Measurements from ENCODE around the gene CNTNAP2.

CNTNAP2 gene

DNA sequence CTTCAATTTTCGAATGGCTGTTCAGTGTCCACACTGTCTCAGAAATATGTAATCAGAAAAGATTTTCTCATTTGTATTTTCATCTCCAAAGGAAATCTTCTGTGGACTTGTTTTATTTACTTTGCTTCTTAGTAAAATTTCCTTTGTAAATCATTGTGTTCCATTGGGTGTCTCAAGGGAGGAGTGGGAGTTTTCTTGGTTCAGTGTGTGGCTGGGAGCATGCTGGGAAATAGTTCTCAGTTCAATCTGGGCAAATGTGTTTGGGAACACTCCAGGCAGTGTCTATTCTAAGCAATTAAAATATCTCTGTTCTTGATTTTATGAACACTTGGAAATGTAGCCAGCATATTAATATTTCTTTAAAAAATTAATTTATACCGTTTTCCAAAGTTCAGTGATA lies 1019.8 kb downstream of the CNTNAP2 start:
- no peak for DNase-seq (ENCODE audit: low spot score)

DNA sequence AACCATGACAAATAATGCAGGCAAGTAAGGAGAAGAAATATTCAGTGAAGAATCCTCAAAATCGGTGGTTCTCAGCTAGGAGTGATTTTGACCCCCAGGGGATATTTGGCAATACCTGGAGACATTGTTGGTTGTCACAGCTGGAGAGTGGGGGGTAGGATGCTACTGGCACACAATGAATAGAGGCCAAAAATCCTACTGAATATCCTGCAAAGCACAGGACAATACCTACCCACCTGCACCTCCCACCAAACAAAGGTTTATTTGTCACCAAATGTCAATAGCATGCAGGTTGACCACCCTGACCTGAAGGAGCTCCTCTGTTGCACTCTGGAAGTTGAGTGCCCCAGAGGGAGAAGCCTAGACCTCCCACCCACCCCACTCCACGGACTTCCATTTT lies 1028.6 kb downstream of the CNTNAP2 start:
- no peak for DNase-seq (ENCODE audit: low spot score)

DNA sequence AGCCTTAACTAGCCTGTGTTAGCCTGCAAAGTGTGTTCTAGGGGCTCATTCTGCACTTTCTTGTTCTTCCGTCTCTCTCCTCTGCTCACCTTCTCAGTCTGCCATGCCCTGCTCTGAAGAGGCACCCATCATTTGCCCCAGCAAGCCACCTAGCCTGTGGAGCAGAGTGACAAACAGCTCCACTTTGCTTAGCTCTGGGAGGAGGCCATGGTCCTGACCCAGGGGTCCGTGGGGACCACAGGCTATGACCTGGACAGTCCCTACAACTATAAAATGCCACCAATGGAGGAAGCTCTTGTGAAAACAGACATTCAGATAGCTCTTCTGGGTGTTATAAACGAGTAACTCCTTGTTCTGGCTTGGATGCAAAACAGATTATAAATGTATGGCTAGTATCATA lies 1029.6 kb downstream of the CNTNAP2 start:
- DNase-seq (ENCODE audit: low spot score), result no peak

DNA sequence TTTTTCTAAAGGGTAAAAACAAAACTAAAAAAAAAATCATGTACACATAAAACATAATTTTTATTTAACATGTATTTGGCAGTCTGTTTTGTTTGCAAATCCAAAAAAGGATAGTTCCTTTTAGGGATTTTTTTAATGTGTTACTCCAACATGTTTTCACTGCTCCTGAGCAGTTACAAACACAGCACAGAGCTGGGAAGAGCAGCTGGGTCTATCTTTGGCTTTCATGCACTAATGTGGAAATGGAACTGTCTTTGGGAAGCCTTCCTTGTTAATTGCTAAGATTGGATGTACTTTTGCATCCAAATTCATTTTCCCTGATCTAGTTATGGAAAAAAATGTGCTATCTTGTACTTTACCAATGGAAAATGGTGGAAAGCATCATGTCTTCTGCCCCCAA lies 1035.1 kb downstream of the CNTNAP2 start:
- DNase-seq (ENCODE audit: low spot score), result no peak

DNA sequence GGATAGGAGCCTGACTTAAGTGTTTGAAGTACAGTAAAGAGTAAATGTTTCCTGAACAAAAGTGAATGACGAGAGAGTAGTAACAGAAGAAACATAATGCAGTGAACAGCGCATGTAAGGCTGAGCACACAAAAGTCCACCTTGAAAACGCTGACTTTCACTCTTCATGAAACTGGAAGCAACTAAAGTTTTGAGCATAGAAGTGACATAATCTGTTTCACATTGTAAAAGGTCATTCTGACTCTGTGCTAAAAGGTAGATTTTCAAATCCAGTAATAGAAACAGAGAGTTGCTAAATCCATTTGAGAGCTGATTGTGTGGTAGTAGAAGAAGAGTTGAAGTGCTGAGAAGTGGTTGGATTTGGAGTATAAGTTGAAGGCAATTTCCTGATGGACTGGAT lies 1037.0 kb downstream of the CNTNAP2 start:
- no peak for DNase-seq (ENCODE audit: low spot score)

DNA sequence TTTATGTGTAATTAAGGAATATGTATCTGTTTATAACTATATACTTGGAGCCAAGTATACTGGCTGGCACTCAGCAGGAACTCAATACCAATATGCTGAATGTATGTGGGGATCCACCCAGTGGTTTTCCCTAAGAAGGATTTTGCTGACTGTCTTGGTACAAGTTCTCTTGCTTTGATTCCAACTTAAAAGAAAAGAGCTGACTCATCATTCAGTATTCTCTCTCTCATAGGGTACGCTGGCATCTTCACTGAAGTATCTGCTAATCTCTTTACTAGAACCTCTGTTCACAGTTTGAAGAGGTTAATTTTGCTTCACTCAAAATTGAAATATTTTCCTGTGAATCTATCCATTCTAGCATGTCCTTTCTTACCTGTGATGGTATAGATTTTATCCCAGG lies 1044.8 kb downstream of the CNTNAP2 start:
- DNase-seq (ENCODE audit: low spot score), result no peak

DNA sequence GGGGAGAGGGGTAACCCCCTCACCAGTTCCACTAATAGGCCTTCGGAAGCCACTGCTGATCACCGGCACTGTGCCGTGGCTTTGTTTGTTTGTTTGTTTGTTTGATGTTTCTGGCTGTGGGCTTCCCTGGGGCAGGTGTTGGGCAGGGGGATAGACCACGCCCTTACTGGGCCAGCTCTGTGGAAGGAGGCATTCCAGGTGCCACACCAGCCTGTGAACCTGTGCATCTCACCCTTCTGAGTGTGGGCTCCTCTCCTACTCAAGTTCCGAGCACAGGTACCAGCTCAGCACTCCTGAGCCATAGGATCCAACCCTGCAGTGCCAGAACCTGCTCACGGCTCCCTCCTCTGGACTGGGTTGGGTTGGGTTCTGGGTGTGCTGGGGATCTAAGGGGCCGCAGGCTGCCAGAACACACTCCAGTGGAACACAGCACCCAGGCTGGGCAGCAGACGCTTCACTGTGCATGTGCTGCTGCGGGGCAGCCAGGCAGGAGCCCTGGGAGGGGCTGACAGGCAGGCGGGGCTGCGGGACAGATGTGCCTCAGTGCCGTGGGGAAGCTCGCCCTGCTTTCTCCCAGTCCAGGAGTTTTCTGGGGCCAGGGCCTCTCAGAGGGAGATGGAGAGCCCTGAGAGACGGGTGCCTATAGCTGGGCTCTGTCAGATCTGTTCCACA lies 1053.9 kb downstream of the CNTNAP2 start:
- DNase-seq (ENCODE audit: low spot score), result no peak

DNA sequence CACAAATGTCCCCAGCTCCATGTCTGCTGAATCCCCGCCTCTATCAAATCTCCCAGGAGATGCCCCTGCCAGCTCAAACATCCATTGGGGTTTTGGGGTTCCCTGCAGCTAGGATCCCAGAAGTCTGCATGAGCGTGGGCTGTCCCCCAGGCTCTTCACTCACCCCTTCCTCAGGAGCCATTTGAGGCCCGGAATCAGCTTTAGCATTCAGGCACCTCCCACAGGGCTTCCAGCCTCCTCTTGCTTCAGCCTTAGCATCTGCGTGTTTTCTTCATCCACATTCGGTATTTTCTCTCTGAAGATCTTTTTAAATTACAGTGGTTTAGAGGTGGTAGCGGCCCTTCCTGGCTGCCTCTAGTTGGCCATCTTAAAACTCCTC lies 1054.4 kb downstream of the CNTNAP2 start:
- no peak for DNase-seq (ENCODE audit: low spot score)

DNA sequence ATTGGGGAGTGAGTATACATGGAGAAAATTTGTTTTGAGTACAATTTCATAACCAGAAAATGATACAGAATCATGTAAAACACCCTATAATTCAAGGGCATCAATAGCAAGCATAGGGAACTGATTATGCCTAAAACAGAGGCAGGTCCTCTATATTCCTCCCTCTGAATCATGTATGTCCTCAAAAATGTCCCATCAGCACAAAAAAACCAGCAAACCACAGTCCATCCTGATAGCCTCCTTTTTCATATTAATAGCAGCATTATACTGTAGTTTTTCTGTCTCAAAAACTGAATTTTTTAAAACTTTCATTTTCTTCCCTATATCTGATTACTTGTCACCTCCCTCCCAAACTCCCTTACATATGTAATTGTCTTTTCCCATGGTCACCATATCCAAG lies 1057.3 kb downstream of the CNTNAP2 start:
- DNase-seq (ENCODE audit: low spot score), result no peak

DNA sequence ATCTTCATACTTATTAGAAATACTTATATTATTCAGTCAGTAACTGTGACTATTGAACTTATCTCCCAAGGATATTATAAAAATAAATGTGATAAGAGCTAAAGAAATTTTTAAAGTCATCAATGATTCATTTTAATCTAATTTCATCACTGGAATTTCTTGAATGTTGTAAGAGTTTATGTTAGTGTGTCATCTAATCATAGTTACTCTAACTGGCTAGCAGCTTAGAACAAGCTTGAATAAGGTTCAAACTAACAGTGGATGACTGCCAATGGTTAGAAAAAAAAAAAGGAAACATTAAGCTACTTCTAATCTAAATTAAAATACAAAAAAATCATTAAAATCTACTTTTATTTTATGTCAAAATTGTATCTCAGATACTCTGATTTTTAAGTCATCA lies 1066.3 kb downstream of the CNTNAP2 start:
- DNase-seq (ENCODE audit: low spot score), result no peak

DNA sequence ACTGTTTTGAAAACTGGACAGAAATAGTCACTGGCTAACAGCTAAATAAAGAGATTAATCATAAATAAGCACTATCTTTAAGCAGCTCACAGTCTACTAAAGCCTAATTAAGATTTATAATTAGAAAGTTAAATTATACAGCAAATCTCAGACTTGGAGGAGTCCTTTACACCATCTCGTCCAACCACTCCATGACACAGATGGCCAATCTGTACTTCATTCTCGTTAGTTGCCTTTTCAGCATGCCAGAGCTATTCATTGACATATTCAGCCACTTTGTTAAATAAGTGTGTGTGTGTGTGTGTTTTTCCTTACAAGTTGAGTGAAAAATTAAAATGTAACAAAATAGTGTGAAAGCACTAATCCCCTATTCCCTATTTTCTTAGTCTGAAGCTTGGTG lies 1066.7 kb downstream of the CNTNAP2 start:
- no peak for DNase-seq (ENCODE audit: low spot score)

DNA sequence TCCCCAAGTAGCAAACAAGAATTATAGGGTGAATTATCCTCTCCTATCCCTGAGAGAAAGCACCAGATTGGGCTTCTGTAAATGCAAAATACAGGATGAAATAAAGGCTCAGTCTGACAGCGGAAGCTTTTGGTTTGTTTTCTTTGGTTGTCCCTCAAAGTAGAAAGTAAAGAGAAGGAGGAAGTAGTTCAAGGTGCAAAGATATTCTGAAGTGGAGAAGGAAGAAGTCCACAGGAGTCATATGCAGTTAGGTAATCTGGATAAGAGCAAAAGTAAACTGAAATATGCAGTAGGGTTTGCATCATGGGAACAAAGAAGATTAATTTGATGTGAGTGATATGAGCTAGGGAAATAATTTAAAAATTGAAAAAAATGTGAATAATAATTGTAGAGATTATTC lies 1071.9 kb downstream of the CNTNAP2 start:
- no peak for DNase-seq (ENCODE audit: low spot score)

DNA sequence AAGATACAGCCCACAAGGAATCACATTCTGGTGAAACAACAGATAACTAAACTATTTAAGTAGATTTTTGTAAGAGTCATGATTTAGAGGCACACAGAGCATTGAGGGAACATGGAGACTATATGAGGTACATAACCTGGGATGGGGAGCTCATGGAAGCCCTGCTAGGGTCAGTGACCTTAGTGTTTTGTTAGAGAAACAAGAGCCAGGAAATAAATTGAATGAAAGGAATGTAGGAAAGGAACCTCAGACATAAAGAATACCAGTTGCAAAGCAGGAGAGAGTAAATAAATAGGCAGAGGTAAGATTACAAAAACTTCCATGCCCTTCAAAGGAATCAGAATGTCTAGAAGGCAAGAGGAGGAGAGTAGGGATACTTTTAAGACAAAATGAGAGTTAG lies 1076.9 kb downstream of the CNTNAP2 start:
- DNase-seq (ENCODE audit: low spot score), result no peak

DNA sequence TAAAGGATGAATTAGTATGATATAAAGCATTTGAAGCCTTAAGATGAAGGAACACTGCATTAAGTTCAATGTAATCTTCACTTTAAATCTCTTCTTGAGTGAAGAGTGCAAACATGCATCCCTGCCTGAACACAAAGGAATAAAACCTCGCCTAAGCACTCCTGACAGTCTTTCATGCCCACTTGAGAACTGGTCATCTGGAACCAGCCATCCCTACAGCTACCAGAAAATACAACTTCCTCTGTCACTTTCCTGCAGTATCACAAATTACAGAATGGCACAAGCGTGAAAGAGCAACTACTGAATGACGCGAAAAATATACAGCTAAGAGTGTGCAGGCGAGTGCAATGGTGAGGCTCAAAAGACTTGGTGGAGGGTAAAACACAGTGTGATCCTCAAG lies 1079.9 kb downstream of the CNTNAP2 start:
- no peak for DNase-seq (ENCODE audit: low spot score)

DNA sequence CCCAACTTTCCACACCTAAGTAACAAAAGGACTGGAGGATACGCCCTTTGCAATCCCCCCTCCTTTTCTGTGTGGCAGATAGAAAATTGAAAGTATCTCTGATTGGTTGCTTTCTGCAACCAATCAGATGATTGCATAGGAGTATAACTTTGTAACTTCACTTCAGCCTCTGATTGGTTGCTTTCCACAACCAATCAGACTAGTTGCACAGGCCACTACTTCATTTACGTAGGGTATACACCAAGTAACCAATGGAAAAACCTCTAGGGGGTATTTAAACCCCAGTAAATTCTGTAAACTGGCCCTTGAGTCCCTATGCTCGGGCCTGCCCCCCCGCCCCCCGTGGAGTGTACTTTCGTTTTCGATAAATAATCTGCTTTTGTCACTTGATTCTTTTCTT lies 1080.4 kb downstream of the CNTNAP2 start:
- DNase-seq (ENCODE audit: low spot score), result no peak

DNA sequence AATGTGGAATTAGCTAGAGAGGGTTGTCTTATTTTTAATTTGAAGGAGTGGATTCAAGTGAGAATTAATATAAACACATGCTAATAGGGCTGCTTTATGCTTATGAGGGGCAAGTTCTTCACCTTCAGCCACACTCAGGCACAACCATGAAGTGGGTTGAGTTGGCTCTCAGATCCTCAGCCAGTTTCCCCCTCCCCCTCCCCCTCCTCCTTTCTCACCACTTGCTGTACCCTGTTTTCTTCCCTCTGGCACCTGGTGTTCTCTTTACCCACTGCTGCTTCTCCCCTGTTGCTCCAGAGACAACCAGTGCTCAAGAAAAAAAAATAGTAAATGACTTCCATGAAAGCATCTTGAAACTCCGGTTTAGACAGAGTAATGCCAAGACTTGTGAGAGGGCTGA lies 1083.3 kb downstream of the CNTNAP2 start:
- DNase-seq (ENCODE audit: low spot score), result no peak

DNA sequence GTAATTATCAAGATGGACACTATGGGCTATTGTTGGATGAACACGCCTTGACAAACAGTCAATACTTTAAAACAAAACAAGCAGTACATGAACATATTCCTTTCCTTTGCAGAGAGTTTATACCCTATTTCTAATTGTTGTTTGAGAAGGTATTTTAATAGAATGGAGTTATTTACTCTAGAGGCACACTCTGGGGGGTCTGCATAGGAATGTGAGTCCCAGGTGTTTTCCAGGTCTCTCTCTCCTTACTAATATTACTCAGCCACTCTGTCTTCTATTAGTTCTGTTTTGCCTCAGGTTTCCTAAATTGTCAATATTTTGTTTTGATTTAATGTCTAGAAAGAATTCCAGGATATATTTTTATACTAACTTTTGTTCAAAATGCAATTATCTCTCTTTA lies 1091.4 kb downstream of the CNTNAP2 start:
- DNase-seq (ENCODE audit: low spot score), result no peak

DNA sequence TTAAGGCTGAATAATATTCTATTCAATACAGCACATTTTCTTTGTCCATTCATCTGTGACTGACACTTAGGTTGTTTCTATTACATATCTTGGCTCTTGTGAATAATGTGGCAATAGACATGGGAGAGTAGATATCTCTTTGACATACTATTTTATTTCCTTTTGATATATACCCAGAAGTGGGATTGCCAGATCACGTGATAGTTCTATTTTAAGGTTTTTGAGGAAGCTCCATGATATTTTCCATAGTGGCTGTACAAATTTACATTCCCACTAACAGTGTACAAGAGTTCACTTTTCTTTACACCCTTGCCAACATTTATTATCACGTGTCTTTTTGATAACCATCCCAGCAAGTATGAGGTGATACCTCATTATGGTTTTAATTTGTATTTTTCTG lies 1114.7 kb downstream of the CNTNAP2 start:
- DNase-seq (ENCODE audit: low spot score), result no peak

DNA sequence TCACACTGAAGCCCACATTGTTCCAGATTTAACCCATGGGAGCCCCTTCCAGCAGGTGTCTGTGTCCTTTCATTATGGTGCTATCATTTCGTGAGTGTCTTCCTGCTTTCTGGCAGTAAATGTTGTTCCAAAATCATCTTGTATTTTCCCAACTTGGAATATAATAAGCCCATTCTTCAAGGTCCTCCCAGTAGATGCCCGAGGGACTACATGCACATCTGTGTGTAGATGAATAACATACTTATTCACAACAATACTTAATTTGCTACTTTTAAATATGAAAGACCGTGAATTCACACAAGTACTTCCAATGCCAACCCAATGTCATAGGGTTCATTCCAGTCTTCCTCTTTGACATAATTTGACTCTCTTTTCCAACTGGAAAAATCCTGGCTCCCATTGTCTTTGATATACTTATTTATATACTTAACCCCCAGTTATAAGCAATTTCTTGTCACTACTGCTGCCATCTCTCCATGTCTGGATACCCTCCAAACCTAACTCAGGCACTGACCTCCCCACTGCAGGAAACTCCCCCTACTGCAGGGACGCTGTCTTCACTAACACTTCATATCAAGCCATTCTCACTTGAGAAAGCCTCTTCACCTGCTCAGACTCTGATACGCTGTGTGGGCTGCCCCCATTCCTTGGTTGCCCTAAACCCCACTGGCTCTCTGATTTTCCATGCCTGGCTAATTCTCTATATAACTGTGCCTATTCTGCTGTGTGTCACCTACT lies 1119.2 kb downstream of the CNTNAP2 start:
- no peak for DNase-seq (ENCODE audit: low spot score)

DNA sequence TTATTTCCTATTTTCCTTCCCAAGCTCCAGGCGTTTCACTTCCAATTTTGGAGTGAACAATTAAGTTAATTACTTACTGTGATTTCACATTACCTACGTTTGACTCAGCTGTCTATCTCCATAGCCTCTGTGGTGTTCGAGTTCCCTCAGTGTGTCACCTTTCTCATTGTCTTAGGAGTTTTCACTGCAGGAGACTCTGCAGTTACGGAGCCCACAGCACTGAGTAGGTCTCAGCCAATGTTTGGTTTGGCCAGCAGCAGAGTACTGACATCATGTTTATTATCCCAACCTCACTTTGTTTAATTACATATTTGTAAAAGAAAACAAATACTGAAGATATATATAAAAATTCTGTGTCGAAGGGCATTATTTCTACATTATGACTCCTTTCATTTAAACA lies 1123.9 kb downstream of the CNTNAP2 start:
- no peak for DNase-seq (ENCODE audit: low spot score)

DNA sequence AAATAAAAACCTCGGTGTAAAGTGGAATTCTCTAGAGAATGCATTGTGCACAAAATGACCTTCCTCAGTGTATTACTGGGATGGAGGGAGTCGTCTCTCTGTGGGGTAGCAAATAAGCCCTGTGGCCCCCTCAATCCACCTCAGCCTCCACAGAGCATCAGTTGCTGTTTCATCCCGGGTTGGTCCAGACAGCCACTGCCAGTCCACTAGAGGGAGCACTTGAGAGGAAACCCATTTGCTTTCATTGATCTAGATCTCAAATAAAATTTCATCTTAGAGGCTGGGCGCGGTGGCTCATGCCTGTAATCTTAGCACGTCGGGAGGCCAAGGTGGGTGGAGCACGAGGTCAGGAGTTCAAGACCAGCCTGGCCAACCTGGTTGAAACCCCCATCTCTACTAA lies 1128.7 kb downstream of the CNTNAP2 start:
- peak; percentile 33 for DNase-seq (ENCODE audit: low spot score)

DNA sequence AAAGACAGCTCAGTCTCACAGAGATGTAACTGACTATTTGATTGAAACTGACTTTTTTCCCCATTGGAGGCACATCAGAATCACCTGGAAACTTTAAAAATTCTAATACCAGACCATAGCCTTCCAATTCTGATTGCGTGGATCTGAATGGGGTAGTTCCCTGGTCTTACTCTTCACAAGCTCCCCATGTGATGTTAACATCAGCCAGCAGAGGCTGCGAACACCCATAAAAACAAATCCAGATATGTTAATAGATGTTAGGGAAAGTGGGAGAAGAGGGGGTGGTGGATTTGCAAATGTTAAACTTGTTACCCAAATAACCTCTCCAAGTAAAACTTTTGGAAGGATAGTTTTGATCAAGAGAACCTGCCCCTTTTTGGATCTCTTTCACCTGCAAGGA lies 1133.4 kb downstream of the CNTNAP2 start:
- no peak for DNase-seq (ENCODE audit: low spot score)

DNA sequence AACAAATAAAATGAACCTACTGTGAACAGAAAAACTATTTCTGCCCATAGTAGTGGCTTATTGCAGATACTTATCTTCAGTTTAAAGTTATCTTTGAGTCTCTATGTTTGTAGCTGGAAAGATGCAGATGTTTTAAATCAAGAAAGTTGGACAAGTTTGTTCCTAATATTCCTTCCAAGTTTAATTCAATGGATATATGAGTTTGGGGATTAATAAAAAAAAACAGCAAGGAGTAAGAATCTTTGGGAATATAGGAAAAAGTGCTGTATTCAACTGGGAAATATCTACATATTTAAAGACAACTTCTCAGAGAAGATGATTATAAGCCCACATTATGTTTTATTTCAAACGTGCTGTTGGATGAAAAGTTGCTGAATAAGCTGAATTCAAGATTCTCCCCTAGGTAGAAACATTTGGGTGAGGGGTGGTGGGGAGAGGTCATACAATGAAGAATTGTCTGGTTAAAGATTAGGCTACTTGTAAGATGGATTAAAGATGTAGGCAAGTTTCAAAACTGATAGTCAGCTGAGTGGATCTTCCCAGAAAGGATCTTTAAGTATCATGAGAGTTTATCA lies 1135.2 kb downstream of the CNTNAP2 start:
- DNase-seq (ENCODE audit: low spot score), result no peak

DNA sequence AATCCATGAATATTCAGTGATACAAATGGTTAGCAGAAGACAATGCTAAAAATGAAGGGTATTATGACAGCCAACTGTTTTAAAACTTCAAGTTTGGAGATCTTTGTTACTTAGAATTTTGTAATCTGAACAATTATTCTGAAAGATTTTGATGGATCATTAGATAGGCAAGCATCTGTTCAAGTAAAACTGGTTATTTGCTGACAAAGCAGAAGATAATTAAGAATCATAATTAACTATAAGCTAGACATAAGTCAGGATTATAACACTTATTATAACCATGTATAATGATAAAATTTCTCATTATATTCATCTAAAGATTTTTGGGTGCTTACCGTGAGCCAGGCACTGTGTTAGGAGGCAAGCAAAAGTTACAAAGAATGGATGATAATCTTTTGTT lies 1145.1 kb downstream of the CNTNAP2 start:
- DNase-seq (ENCODE audit: low spot score), result no peak

Data from activated CD4-positive, alpha-beta T cell treated with anti-CD3 and anti-CD28 coated beads, Interleukin-2, Interleukin-4, amounts not matched to agents 100 ng/mL and 50 ng/mL, durations not matched to agents 16 hours and 8 hours (primary cell).